H9 (cell line): Measurements from ENCODE around the gene NR1H4. TPM values are rescaled to one million over a fixed set of nuclear protein-coding genes. Genes with fewer than 3 reads are reported as not detected.

Experiments
- DNase-seq: peaks from one replicate; pipeline ENCODE4 v3.0.0-alpha.2; 2017
- H2AFZ ChIP-seq: one replicate; pipeline ENCODE4 v1.6.1; 2013; ENCODE audit warnings: mild to moderate bottlenecking, low read length, control low read depth, moderate library complexity
- H2AK5ac ChIP-seq: 2 replicates; pipeline ENCODE4 v1.6.1; 2013; ENCODE audit warnings: low read length, control low read depth, mixed read lengths; ENCODE audit not compliant: insufficient read length
- H2BK120ac ChIP-seq: one replicate; pipeline ENCODE4 v1.6.1; 2013; ENCODE audit warnings: low read depth, mild to moderate bottlenecking, low read length, control low read depth, inconsistent platforms; ENCODE audit not compliant: poor library complexity, severe bottlenecking
- H2BK12ac ChIP-seq: 2 replicates; pipeline ENCODE4 v1.6.1; 2013; ENCODE audit warnings: low read length, control low read depth, mixed read lengths, low read depth; ENCODE audit not compliant: insufficient read length
- H2BK15ac ChIP-seq: 2 replicates; pipeline ENCODE4 v1.6.1; 2013; ENCODE audit warnings: low read depth, low read length, control low read depth
- H2BK20ac ChIP-seq: one replicate; pipeline ENCODE4 v1.6.1; 2013; ENCODE audit warnings: low read depth, mild to moderate bottlenecking, low read length, control low read depth, inconsistent platforms; ENCODE audit not compliant: poor library complexity, severe bottlenecking
- H2BK5ac ChIP-seq: 2 replicates; pipeline ENCODE4 v1.6.1; 2013; ENCODE audit warnings: low read length, control low read depth, mixed read lengths; ENCODE audit not compliant: insufficient read length
- H3K14ac ChIP-seq: 2 replicates; pipeline ENCODE4 v1.6.1; 2013; ENCODE audit warnings: low read length, control low read depth; ENCODE audit not compliant: insufficient read depth
- H3K18ac ChIP-seq: 2 replicates; pipeline ENCODE4 v1.6.1; 2013; ENCODE audit warnings: low read depth, mild to moderate bottlenecking, mixed read lengths, low read length, control low read depth; ENCODE audit not compliant: insufficient read length
- H3K23ac ChIP-seq: 2 replicates; pipeline ENCODE4 v1.6.1; 2013; ENCODE audit warnings: low read length, control low read depth, mixed read lengths, low read depth; ENCODE audit not compliant: insufficient read length
- H3K23me2 ChIP-seq: 2 replicates; pipeline ENCODE4 v1.6.1; 2013; ENCODE audit warnings: low read depth, mild to moderate bottlenecking, mixed read lengths, low read length, control low read depth; ENCODE audit not compliant: insufficient read length, poor library complexity, severe bottlenecking
- H3K27ac ChIP-seq: 2 replicates; pipeline ENCODE4 v1.5.1; 2013; ENCODE audit warnings: low read length, control low read depth, mixed read lengths, low read depth; ENCODE audit not compliant: insufficient read length
- H3K27me3 ChIP-seq: 2 replicates; pipeline ENCODE4 v1.6.1; 2013; ENCODE audit warnings: low read length, control low read depth, inconsistent platforms; ENCODE audit not compliant: insufficient read depth
- H3K4ac ChIP-seq: 2 replicates; pipeline ENCODE4 v1.6.1; 2013; ENCODE audit warnings: low read depth, mild to moderate bottlenecking, control low read depth, inconsistent platforms, low read length, moderate library complexity
- H3K4me1 ChIP-seq: 2 replicates; pipeline ENCODE4 v1.6.1; 2013; ENCODE audit warnings: low read length, control low read depth, inconsistent platforms; ENCODE audit not compliant: insufficient read depth
- H3K4me2 ChIP-seq: 2 replicates; pipeline ENCODE4 v1.6.1; 2013; ENCODE audit warnings: low read length, control low read depth, mixed read lengths; ENCODE audit not compliant: insufficient read length, insufficient read depth
- H3K56ac ChIP-seq: 2 replicates; pipeline ENCODE4 v1.6.1; 2013; ENCODE audit warnings: low read depth, mild to moderate bottlenecking, mixed read lengths, low read length, control low read depth; ENCODE audit not compliant: insufficient read length
- H3K79me1 ChIP-seq: 2 replicates; pipeline ENCODE4 v1.6.1; 2013; ENCODE audit warnings: low read depth, mild to moderate bottlenecking, moderate library complexity, low read length, control low read depth, inconsistent platforms; ENCODE audit not compliant: insufficient read depth, poor library complexity, severe bottlenecking
- H3K79me2 ChIP-seq: 2 replicates; pipeline ENCODE4 v1.6.1; 2013; ENCODE audit warnings: low read length, control low read depth, inconsistent platforms; ENCODE audit not compliant: insufficient read depth
- H3K9ac ChIP-seq: 2 replicates; pipeline ENCODE4 v1.6.1; 2013; ENCODE audit warnings: low read length, control low read depth, mixed read lengths; ENCODE audit not compliant: insufficient read length; ENCODE audit errors: extremely low read depth
- H3K9me3 ChIP-seq: one replicate; pipeline ENCODE4 v1.6.1; 2013; ENCODE audit warnings: low read depth, low read length, inconsistent platforms; ENCODE audit not compliant: control insufficient read depth
- H3T11ph ChIP-seq: one replicate; pipeline ENCODE4 v1.6.1; 2013; ENCODE audit warnings: mild to moderate bottlenecking, low read length, control low read depth, inconsistent platforms
- H4K20me1 ChIP-seq: one replicate; pipeline ENCODE4 v1.6.1; 2013; ENCODE audit not compliant: control insufficient read depth, insufficient read length, insufficient read depth
- H4K5ac ChIP-seq: 2 replicates; pipeline ENCODE4 v1.6.1; 2013; ENCODE audit warnings: low read depth, mild to moderate bottlenecking, mixed read lengths, low read length, control low read depth; ENCODE audit not compliant: insufficient read length
- H4K8ac ChIP-seq: replicated peaks from 2 replicates; pipeline ENCODE4 v1.6.1; 2013; ENCODE audit warnings: low read length, control low read depth, mixed read lengths, low read depth; ENCODE audit not compliant: insufficient read length
- H4K91ac ChIP-seq: 2 replicates; pipeline ENCODE4 v1.6.1; 2013; ENCODE audit warnings: low read depth, mild to moderate bottlenecking, moderate library complexity, mixed read lengths, low read length, control low read depth; ENCODE audit not compliant: insufficient read length
- H3K27ac Mint-ChIP-seq, 3 experiments: 2 replicates in 2 of 3; 3 replicates in 1 of 3; pipeline ENCODE4 v1.8.0; 2020 to 2021; ENCODE audit warnings: mixed read lengths in 3 of 3, mild to moderate bottlenecking in 1 of 3, moderate library complexity in 1 of 3
- H3K27me3 Mint-ChIP-seq: 2 replicates; pipeline ENCODE4 v1.8.0; 2021; ENCODE audit warnings: low read depth, mild to moderate bottlenecking, moderate library complexity, mixed read lengths
- H3K36me3 Mint-ChIP-seq, 3 experiments: 2 replicates in 2 of 3; 3 replicates in 1 of 3; pipeline ENCODE4 v1.8.0; 2020 to 2021; ENCODE audit warnings: low read depth in 3 of 3, mixed read lengths in 3 of 3; ENCODE audit not compliant: insufficient read depth in 1 of 3
- H3K4me1 Mint-ChIP-seq, 2 experiments: 2 replicates each; pipeline ENCODE4 v1.8.0; 2020; ENCODE audit warnings: mixed read lengths in 2 of 2
- H3K4me3 Mint-ChIP-seq, 2 experiments: 2 replicates in 1 of 2; 3 replicates in 1 of 2; pipeline ENCODE4 v1.8.0; 2020 to 2021; ENCODE audit warnings: mild to moderate bottlenecking in 2 of 2, mixed read lengths in 2 of 2, moderate library complexity in 1 of 2
- H3K9me3 Mint-ChIP-seq, 2 experiments: 2 replicates in 1 of 2; 3 replicates in 1 of 2; pipeline ENCODE4 v1.8.0; 2020; ENCODE audit warnings: mild to moderate bottlenecking in 2 of 2, mixed read lengths in 2 of 2, moderate library complexity in 1 of 2
- WGBS: extraction: QIAGEN DNeasy Blood & Tissue Kit; methylation state at CpG from one replicate; pipeline ENCODE4 v1.1.7; 2013; ENCODE audit warnings: missing lambda C conversion rate, low lambda C conversion rate, mixed read lengths; ENCODE audit not compliant: insufficient read length; ENCODE audit errors: extremely low coverage; 5-methylcytosine and 5-hydroxymethylcytosine counted together
- total RNA-seq: library from RNA; stranded (reverse); gene quantifications from 2 replicates; pipeline ENCODE4 v1.2.1, GENCODE V29; 2021
- TF ChIP-seq, protein P1 (sequence below): fragments of 200-600 bp; sonication (generic); conservative IDR thresholded peaks from 3 replicates; pipeline ENCODE4 v1.8.0; 2021; ENCODE audit warnings: antibody characterized with exemption, mild to moderate bottlenecking

Gene NR1H4
- total RNA-seq, 1 experiment from 2014 or later = not detected

DNA sequence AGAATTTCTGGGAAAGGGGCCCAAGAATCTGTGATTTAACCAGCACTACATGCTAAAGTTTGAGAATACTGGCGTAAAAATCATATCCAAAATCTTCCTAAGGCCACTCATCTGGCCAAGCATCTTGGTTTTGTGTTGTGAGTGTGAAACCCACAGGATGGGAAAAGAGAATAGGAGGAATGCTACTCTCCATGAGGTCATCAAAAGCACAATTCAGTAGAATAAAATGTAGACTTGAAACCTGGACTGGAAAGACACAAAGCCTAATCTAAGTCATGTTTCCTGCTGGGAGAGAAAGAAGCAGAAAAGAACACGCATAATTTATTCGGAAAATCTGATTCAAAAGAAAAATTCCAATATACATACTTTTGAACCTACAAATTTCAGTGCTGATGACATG lies 42.3 kb downstream of the NR1H4 start:
- no peak overlapping the region for H2BK12ac ChIP-seq
- Mint-ChIP-seq H3K36me3 (no peaks in the 10 kb centered on the region), H3K27me3 (no peaks in the 10 kb centered on the region), H3K4me3 (no peak overlapping the region), H3K9me3 (0 out of 5 replicates have a peak, but pooled peaks cover 3% of the 10 kb centered on the region in 2 experiments), H3K27ac (no peak overlapping the region), H3K4me1 (peaks cover 0 to 3% of the 10 kb centered on the region in 2 experiments; a peak in 2 of 4 replicates)
- no peak overlapping the region for H3K18ac ChIP-seq
- H3K4me1 ChIP-seq = no peaks in the 10 kb centered on the region
- no peak overlapping the region for H4K91ac ChIP-seq
- no peak overlapping the region for H4K8ac ChIP-seq
- no peaks in the 10 kb centered on the region for H3K23me2 ChIP-seq
- H4K20me1 ChIP-seq = no peaks in the 10 kb centered on the region
- peaks cover 3% of the 10 kb centered on the region; the same call in 1 of the 2 replicates for H3K27me3 ChIP-seq
- H3K14ac ChIP-seq = no peak overlapping the region
- H3K79me1 ChIP-seq = no peaks in the 10 kb centered on the region
- no peak overlapping the region for H3T11ph ChIP-seq
- H2AK5ac ChIP-seq = no peak overlapping the region
- H2BK5ac ChIP-seq = no peak overlapping the region
- TF ChIP-seq, protein P1, sequence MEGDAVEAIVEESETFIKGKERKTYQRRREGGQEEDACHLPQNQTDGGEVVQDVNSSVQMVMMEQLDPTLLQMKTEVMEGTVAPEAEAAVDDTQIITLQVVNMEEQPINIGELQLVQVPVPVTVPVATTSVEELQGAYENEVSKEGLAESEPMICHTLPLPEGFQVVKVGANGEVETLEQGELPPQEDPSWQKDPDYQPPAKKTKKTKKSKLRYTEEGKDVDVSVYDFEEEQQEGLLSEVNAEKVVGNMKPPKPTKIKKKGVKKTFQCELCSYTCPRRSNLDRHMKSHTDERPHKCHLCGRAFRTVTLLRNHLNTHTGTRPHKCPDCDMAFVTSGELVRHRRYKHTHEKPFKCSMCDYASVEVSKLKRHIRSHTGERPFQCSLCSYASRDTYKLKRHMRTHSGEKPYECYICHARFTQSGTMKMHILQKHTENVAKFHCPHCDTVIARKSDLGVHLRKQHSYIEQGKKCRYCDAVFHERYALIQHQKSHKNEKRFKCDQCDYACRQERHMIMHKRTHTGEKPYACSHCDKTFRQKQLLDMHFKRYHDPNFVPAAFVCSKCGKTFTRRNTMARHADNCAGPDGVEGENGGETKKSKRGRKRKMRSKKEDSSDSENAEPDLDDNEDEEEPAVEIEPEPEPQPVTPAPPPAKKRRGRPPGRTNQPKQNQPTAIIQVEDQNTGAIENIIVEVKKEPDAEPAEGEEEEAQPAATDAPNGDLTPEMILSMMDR = no peak
- no peak overlapping the region for H2BK20ac ChIP-seq
- no peak overlapping the region for H2BK120ac ChIP-seq
- H3K4ac ChIP-seq = no peak overlapping the region
- no peaks in the 10 kb centered on the region for H3K9me3 ChIP-seq
- no CpG with 5 or more reads among the region's 3 CpGs for WGBS
- no peaks in the 10 kb centered on the region for H3K79me2 ChIP-seq
- H3K9ac ChIP-seq = no peak overlapping the region
- H3K23ac ChIP-seq = no peak overlapping the region
- no peak overlapping the region for H4K5ac ChIP-seq
- H3K56ac ChIP-seq = no peak overlapping the region
- no peak for DNase-seq
- no peak overlapping the region for H3K4me2 ChIP-seq
- H3K27ac ChIP-seq = no peak overlapping the region
- H2AFZ ChIP-seq = no peak overlapping the region
- H2BK15ac ChIP-seq = no peak overlapping the region
